HS-27A (cell line): Measurements from ENCODE around the gene TCERG1L.

Experiments used
- DNase-seq: peaks from one replicate; pipeline ENCODE4 v3.0.0-alpha.2; 2012; ENCODE audit warnings: low read depth, missing footprints

Gene TCERG1L

DNA sequence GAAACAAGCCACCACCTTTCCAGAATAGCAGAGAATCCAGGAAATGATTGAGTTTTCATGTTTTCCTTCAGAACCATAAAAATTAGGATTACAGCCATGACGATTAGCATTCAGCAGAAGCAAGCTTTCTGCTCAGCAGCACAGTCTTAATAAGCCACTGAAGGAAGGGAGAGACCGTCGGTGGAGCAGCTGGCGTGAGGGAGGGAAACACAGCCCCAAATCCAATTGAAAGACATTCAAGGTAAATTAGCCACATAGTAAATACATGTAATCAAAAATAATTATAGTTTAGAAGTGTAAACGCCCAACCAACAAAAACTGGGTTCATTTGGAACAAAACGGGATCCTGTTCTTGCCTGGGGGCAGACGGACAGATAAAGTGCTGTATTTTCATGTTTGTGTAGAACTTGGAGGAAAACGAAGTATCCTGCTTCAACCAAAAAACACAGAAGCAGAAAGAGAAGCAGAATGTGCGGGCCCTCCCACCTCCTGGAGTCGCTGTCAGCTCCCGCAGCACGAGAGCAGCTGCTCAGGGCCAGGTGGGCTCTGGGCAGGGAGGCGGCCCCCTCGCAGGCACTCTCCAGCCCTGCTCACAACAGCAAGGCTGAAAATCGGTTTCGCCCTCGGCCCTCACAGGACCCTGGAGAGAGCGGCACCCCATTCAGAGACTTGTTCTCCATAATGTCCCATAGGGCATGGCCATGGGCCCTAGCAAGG, 84.9 kb downstream of the TCERG1L start:
- DNase-seq = no peak

DNA sequence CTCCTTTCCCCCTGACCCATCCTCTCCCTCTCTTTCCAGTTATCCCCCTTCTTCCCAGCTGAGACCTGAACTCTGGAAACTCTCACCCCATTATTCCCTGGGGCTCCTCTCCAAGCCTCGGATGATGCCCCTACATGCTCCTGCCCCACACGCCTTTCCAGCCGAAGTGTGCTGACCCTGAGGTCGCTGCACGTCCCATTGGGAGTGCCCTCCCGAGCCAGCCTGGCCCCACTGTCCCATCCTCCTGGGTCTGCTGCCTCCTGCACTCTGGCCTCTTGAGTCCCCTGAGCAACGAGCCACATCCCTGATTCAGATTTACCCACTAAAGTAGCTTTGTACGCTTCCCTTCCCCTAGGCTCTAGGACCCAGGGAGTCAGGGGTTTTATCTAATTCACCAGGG, 87.4 kb downstream of the TCERG1L start:
- DNase-seq = no peak

DNA sequence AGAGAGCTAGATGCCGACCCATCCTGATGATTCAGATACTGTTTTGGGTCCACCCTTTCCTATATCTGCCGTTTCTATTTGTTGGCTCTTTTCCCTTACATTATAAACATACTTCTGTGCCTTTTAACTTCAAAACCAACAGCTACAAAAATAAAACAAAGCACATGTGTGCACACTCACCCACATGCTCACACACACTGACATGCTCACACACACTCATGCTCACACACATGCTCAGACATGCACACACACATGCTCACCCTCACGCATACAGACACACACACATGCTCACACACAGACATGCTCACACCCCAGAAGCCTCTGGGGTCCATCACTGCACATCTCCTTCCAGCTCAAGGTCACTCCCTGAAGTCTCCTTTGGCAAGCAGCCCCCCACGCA, 88.1 kb downstream of the TCERG1L start:
- no peak for DNase-seq

DNA sequence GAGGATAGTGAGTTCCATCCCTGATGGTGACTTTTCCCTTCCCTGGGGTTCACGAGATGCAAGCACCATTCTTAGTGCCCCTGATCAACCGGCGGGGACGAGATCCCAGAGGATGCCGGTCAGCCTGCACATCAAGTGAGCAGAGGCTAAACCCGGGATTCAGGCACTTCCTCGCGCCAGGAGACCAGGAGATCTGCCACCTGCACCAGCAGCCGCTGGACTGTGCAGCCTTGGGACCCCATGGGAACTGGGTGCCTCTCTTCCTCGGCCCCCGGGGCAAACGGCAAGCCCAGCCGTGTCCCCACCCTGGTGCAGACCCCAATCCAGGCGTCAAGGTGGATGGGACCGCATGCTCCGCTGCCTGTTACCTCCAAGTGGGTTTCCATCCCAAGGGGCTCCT, 88.5 kb downstream of the TCERG1L start:
- no peak for DNase-seq

DNA sequence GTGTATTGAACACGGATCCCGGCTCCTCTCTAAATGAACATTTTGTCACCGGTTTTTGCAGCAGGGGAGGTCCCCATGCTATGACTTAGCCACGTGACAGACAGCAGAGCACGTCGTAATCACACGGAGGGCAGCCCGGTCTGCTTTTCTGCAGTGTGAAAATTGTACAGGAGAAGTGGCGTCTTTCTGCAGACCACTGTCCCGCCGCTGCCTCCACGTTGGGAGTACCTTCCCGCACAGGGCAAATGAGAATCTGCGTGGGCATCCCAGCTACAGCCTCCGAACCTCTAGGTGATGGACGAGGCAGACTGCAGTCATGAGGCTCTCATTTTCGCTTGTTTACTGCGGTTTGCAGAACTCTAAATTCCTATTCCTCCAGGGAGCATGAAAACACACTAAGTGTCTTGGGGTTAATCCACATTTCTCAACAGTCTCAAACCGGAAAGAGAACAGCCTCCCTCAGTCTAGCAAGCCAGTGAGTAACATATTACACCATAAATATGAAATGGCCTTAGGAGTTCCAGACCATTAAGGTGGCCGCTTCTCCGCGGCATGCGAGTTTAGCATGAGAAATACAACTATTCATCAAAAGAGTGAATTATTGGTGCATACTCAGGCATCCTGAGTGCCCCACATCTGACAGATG, 89.8 kb downstream of the TCERG1L start:
- DNase-seq = no peak

DNA sequence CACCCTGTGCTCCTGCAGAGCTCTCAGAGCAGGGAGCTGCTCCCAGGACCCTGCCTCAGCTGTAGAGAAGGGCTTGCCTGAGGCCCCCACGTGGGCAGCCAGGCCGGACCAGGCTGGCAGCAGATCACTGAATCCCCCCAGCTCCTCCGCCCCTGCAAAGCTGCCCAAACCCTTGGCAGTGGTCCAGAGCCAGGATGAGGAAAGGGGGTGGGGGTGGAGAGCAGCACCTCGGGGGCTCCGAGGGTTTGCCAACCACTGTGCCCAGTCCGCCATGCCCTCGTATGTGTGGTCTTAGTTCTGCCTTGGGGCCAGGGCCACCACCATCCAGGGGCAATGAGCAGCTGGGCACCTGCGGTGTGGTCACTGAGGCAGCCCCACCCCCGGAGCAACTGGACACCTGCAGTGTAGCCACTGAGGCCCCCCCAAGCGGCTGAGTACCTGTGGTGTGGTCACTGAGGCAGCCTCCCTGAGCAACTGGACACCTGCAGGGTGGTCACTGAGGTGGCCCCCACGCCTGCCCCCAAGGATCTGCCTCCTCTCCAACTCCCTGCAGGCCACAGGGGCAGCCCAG, 90.8 kb downstream of the TCERG1L start:
- no peak for DNase-seq

DNA sequence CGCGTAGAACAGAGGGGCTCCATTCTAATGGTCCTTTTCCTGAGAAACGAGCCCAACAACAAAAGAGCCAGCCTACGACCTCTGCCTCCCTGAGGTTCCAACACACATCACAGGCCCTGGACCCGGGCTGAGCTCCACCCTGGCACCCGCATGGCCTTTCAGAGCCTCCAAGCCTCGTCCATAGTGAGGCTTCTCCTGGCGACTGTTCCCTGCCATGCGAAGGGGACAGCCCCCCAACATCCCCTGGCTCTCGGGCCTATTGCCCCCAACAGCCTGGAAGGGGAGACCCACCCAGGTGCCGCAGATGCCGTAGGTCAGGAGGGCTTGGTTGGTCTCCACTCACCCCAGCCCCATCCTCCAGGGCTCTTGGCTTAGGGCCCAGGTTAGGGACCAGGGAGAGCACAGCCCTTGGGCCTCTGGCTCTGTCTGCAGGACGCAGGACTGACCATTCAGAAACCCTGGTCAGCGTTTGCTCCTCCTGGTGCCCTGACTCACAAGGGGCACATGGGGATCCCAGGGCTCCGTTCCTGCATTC, 91.5 kb downstream of the TCERG1L start:
- DNase-seq = no peak

DNA sequence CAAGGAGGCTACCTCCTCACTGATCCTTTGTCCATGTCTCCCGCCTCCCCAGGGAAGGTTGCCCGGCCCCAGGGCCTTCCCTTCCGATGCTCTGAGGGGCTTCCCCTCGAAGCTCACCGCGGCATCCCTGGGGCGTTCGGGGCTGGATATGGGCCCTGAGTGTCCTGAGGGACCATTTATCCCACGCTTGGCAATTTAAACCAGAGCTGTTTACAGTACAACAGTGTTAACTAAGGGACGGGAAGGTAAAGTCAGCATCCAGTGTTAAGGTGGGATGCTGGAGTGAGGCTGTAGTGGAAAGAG, 92.0 kb downstream of the TCERG1L start:
- DNase-seq = no peak

DNA sequence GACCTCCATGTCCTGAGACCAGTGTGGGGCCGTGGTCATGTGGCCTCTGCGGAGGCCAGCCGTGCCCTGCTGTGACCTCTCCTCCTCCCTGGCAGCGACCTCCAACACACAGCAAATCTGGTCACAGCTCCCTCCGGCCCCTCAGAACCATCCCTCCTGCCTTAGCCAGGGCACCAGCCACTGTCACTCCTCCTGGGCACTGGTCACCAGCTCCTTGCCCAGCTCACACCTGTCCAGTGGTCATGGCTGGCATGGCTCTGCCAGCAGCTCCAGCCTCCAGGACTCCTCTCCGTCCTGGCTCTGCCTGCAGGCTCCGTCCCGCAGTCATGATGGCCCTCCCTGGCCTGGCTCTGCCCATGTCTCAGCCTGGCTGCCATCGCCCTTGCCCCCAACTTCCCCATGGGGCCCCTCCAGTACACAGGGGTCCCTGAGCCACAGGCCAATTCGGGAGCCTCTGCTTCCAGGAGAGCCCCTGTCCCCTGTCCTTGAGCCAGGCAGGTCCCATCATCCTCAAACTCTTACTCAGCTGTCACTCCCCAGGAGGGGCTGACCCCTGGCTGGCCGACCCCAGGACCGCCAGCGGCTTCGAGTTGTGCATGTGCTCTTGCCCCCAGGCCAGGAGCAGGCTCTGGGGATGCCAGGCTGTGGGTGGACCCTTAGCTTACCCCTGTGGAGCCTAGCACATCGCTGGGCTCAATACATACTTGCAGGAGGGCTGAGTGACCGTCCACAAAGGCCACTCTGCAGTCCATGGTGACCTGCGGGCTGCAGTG, 92.5 kb downstream of the TCERG1L start:
- no peak for DNase-seq

DNA sequence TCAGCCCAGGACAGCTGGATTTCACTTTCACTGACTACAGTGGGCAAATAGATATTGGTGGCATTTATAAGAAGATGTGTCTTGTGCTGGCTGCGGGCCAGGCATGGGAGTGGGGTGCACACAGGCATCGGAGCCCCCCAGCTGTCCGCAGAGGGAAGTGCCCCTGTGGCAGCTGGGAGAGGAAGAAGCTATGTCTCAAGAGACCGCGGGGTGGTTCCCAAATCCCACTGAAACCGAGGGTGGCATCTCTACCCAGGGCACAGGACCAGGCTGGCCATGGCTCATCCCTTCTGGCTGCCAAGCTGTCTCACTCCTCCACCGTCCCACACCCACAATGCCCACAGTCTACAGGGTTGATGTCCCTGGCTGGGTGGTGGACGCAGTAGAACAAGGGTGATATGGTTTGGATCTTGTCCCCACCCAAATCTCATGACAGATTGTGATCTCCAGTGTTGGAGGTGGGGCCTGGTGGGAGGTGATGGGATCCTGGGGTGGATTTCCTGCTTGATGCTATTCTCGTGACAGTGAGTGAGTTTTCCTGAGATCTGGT, 94.8 kb downstream of the TCERG1L start:
- DNase-seq = no peak

DNA sequence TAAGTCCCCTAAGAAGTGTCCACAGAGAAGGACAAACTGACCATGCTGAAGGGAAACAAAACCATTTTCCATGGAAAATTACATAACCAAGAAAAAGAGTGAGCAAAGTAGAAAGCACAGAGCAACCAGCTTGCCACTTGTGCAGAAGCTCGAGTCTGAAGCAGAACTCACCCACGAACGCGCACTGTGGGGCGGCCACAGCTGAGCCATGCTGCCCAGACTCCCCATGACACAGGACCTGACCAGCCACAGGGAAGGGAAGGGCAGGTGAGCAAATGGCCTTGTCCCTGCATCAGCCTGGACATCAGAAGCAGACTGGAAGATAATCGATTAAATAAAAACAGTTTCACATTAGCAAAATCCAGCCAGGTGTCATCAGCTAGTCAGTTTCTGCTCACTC, 95.7 kb downstream of the TCERG1L start:
- no peak for DNase-seq

DNA sequence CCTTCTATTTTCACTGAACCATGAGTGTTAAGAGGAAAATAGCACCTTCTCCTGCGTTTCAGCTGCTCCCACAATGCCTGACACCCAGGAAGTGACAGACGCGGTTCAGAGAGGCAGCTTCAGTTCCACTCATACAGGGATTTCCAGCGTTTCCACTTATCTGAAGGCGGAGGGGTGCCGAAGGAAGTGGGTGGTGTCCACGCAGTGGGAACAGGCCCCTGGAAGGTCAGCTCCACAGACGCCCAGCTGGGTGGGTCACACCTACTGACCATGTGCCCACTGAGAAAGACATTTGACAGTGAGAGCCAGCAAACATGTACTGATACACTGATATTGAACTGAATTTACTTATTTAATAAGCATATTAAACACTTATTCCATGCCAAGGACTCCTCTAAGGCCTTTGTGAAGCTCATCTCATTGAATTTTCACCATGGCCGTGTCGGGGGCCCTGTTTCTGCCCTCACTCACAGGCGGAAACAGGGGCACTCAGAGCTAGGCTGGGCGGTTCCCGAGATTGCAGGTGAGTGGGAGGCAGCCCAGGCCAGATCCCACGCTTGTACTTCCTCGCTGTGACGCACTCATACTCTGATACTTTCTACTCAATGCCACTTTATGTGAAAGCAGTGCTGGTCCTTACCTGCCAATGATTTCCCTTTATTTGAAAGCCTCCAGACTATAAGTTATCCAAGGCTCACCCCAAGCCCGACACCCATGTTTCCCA, 96.8 kb downstream of the TCERG1L start:
- no peak for DNase-seq

DNA sequence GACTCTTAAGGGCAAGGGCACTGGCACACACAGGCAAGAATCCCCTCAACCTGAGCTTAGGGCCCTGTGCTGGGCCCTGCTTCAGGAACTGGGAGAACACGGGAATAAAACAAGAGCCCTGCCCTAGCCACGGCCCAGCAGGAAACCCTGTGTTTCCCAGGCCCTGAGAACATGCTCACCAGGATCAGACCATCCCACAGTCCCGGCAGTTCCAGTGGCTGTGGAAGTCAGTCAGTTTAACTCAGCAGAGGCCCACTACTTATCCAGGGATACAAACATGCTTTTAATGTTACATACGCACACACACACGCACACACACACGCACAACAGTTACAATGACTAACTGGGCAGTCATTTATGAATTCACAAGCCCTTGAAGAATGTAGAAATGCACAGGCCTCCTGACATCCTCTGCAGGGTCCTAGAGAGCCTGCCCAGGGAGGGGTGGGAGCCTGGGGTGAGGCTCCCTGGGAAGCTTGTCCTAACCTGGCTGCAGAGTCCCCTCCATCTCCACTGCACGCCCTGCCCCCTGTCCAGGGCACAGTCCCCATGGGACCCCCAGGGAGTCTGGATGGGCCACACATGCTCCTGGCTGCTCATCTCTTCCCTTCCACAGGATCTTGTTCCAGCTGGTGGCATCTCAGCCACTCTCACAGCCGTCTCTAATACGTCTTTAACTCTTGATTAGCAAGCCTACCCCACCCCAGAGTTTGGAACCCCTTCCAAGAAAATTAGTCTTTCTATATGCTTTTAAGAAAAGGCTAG, 97.6 kb downstream of the TCERG1L start:
- no peak for DNase-seq

DNA sequence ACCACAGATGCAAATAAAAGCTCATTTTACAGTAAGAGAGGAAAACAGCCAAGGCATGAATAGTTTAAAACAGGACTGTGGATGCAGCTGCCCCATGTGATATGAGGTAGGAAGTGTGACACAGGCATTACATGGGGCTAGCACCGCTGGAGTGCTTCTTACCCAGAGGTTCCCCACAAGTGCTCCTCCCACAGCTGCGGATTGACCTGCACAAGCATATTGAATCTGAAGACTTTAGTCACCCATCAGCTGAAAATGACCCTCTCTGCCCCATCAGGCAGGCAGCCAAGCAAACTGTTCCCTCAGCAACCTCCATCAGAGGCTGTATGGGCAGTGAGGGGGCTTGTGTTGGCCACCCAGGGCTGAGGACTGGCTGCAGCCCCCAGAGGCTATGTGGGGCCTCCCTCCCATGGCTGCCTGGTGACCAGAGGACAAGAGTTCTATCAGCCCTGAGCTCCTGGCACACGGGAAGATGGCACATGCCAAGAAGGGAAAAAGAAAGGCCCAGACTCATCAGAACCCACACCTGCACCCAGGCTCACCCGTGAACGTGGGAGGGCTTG, 98.7 kb downstream of the TCERG1L start:
- no peak for DNase-seq

DNA sequence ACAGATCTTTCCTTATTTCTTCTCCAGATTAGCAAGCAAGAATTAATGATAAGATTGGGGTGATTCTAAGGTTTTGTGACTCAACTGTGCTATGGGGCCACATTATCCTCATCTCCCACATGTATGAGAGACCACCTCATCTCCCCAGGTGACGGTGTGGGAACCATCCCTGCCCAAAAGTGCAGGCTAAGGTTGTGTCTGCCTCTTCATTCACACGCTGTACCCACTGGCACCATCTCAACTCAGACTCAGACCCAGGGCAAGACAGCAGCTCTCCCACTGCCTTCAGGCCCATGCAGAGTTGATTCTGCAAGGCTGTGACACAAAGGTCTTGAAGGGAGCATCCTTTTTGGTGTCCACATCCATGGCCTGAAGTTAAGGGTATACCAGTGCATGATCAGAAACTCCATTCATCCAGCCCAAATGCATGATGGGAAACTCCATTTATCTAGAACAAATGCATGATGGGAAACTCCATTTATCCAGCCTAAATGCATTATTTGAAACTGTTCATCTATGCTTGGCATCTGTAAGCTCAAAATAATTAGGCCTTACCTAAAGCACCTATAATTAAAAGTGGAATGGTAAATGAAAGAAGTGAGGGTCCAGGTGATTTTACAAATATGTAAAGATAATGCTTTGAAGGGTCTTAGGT, 99.4 kb downstream of the TCERG1L start:
- no peak for DNase-seq

DNA sequence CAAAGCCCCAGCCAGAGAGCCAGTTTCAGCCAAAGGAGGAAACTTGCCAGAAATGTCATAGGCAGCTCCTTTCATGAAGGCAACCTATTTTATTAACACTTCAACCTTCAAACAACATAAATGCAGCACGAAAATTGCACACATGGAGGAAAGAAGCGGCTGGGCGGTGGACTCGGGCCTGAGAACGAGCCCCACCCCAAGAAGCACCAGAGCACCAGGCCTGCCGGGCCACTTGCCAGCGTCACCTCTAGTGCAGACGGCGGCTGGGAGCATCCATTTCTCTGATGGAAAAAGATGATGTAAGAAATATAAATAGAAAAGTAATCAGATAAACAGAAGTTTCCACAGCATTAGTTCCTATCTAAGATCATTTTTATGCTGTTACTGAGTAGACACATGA, 100.0 kb downstream of the TCERG1L start:
- DNase-seq = no peak

DNA sequence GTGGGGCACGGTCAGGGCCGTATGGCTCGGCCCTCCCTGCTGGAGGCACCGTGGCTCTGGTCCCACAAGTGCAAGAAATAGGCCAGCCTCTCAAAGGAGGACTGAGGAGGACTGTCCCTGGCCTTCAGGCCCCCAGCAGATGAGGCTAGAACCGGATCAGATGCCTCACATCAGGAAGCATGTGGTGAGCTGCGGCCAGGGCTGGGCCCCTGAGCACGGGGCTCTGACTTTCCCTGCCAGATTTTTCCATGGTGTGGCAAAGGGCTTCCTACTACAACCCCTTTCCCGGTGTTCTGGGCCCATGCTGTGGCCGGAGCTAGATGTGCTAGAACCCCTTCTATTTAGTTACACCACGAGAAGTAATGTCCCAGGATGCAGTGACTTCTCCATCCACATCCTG, 100.4 kb downstream of the TCERG1L start:
- DNase-seq = no peak

DNA sequence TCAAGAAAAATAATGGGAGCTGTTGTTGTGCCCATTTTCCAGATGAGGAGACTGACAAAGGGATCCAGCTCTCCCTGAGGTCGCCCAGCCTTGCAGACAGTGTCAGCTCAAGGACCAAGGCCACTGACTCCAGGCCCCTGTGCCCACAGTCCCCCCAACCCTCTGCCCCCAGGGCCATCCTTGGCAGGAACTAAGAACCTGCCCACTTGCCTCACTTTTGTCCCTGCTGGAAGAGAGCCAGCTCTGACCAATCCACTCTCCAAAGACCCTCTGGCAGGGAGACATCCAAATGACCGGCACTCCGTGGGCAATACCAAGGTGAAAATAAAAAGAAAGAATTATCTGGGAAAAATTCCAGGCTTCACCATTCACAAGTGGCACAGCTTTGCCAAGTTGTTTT, 101.3 kb downstream of the TCERG1L start:
- DNase-seq = no peak

DNA sequence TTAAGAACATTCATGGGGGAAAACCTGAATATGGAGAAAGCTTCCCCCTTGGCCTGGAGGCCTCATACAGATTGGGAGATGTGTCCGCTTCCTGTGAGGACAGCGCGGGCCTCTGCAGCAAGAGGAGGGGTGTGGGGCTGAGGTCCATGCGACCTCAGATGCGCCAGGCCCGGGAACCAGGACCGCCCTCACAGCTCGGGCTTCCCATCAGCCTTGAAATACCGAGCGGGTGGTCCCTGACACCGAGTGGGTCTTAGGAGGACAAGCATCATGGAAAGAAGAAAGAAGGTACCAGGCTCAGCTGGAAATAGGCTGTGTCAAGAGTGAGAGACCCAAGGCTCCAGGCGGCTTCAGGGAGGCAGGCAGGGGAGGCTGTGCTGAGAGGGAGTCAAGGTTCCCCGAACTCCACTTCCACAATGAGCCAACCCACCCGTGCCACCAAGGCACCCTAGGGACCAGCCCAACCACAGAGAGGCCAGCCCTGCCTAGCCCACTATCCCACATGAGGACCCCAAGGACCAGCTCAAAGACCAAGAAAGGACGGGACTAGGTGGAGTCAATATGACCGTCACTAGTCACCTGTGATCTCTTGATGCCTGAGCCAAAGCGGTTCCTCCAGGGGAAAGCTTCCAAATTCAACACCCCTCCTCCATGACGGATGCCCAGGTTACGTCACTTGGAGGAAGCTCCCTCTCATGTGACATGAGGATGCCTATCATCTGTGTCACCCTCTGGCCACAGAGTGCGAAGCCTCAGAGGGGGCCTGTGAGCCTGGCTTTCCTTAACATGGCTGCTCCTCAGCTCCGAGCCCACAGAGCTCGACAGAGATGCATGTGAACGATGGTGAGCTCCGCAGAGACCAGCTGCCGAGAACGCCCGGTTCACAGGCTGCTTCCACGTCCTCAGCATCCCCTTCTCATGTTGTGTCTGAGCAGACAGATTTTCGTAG, 103.7 kb downstream of the TCERG1L start:
- DNase-seq = no peak
